GM18498 (cell line): ENCODE data around the gene DOK1.

Experiments used
- ATAC-seq: cut with Tn5 transposase; IDR thresholded peaks from one replicate; pipeline ENCODE4 v1.9.1; 2021; ENCODE audit warnings: mild to moderate bottlenecking, moderate library complexity; ENCODE audit not compliant: unreplicated experiment

The DOK1 gene

DNA sequence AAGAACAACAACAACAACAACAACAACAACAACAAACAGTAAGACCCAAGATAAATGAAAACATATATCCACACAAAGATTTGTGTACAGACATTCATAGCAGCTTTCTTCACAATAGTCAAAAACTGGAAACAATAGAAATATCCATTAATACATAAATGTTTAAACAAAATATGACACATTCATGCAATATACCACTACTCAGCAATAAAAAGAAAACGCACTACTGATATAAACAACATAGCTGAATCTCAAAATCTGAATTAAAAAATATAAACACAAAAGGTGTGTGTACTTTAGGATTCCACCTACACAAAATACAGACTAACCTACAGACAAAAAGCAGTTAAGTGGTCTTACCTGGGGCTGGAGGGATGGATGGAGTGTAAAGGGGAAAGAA lies 42.1 kb downstream of the DOK1 start:
- no peak for ATAC-seq

DNA sequence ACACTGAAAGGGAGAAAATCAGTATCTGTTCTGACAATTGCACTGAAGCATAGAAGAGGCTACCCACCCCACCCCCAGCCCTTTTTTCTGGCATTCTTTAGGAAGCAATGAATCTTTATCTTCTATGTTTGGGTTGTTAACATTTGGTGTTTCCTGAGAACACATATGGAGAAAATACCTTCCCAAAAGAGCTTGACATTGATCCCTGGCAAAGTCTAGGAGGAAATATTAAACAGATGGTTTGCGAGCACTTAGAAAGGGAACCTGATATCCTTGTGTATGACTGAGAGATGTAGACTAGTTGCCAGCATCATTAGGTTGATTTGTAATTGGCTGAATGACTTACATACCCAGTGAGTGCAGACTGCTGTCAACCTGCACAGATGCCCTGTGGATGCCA lies 42.9 kb downstream of the DOK1 start:
- no peak for ATAC-seq

DNA sequence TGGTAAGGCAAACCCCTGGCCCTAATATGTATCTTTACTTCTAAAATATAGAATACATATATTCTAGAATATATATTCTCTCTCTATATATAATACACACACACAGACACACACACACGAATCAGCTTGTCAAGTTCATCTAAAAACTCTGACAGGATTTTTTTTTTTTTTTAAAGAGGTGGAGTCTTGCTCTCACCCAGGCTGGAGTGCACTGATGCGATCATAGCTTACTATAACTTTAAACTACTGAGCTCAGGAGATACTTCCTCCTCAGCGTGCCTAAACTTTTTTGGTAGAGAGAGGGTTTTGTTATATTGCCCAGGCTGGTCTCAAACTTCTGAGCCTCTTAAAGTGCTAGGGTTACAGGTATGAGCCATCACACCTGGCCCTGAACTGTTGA lies 45.2 kb downstream of the DOK1 start:
- no peak for ATAC-seq

DNA sequence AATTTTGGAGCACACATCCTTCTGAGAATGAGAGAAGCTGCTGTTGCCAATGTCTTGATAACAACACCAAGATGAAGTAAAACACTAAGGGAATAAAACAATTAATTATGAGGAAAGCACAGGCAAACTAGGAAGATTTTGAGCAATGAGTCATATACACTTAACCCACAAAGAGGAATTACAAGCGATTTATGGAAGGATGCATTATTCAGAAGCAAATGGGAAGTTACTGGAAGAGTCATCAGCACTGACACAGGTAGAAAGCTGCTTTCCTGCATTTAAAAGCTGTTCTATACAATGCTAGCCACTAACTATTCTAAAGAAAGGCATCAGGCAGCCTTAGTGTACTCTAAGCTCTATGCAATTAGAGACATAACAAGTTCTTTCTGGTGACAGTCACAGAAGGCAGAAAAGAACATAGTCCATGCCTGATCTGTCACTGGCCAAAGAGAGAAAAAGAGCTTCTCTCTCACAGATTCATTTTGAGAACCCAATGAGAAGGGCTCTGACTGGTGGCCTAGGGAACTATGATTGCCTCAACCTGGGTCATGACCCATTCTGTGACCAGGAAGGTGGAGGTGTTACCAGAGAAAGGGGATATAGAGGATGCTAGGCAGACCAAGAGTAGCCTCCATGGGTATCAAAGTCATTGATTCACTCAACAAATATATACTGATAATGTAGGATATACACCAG lies 48.2 kb downstream of the DOK1 start:
- ATAC-seq, result no peak

DNA sequence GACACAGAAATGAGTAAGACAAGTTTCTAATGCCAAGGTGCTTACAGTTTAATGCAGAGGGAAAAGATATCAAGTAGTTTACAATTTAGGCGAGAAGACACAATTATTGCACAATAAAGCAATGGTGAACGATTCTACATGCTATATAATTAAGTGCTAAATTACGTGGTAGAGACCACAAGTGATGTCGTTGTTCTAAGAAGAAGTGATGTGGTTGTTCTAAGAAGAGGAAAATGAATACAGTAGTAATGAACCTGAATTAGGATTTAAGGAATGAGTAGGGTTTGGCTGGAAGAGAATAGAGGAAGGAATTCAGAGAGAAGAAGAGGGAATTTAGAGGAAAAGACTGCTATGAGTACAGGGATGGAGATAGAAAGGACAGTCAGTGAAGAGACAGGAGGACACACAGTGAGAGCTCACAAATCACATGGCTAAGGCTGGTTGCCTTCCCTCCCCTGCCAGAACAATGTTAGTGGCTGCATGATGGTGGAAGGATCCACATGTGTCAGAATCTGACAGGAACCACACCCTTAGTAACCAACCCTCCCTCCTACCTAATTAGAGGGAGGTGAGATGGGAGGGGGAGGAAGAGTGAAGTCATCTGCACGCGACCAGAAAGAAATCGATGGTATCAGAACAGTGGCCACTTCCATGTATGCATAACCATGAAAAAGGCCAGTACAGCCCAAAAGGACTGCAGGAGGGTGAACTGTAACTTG lies 48.9 kb downstream of the DOK1 start:
- no peak for ATAC-seq

DNA sequence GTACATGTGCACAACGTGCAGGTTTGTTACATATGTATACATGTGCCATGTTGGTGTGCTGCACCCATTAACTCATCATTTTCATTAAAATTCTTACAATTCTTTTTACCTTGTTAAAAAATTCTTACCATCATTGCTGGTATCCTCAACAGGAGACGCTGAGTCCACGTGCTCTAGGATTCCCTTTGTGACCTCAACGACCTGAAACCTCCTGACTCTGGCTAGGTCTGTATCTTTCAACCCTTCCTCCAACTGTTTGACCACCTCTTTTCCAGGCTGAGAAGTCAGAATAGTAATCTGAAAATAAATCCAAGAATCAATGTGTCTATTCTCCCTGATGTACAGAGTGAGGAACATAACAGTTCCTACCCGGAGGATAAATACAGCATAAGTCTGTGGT lies 52.4 kb downstream of the DOK1 start:
- ATAC-seq, result no peak
